Endothelial cell of umbilical vein (primary cell): ENCODE data around the gene ZNF101.

Experiments used
- EZH2 ChIP-seq: IDR thresholded peaks from 2 replicates; pipeline ENCODE4 v1.6.1; 2012; ENCODE audit warnings: borderline replicate concordance, low read depth, mild to moderate bottlenecking, moderate library complexity, low read length, inconsistent platforms; ENCODE audit not compliant: severe bottlenecking
- FOS ChIP-seq: IDR thresholded peaks from 2 replicates; pipeline ENCODE4 v1.6.1; 2011; ENCODE audit warnings: mild to moderate bottlenecking, low read length, moderate library complexity, borderline replicate concordance; ENCODE audit not compliant: insufficient read depth
- JUN ChIP-seq: IDR thresholded peaks from 2 replicates; pipeline ENCODE4 v1.6.1; 2011; ENCODE audit warnings: borderline replicate concordance, low read depth; ENCODE audit not compliant: insufficient read length, insufficient read depth
- MAX ChIP-seq: IDR thresholded peaks from 2 replicates; pipeline ENCODE4 v1.6.1; 2011; ENCODE audit not compliant: insufficient read depth, insufficient read length
- POLR2A ChIP-seq: IDR thresholded peaks from 2 replicates; pipeline ENCODE4 v1.6.1; 2012; ENCODE audit warnings: low read depth, mild to moderate bottlenecking, control low read depth, low read length
- POLR2AphosphoS5 ChIP-seq: IDR thresholded peaks from 2 replicates; pipeline ENCODE4 v1.6.1; 2012; ENCODE audit warnings: low read depth, mild to moderate bottlenecking, control low read depth, low read length, moderate library complexity; ENCODE audit not compliant: insufficient read depth
- TF ChIP-seq, protein P1 (sequence below), 2 donors: IDR thresholded peaks; 1 replicate in 1 of 2; 2 replicates in 1 of 2; pipeline ENCODE4 v1.5.1; 2011; ENCODE audit warnings: low read length in 2 of 2, mild to moderate bottlenecking in 2 of 2, moderate library complexity in 2 of 2, control low read depth in 1 of 2, inconsistent platforms in 1 of 2, low read depth in 1 of 2; ENCODE audit not compliant: insufficient read depth in 1 of 2; ENCODE audit errors: extremely low read depth in 1 of 2

DNA sequence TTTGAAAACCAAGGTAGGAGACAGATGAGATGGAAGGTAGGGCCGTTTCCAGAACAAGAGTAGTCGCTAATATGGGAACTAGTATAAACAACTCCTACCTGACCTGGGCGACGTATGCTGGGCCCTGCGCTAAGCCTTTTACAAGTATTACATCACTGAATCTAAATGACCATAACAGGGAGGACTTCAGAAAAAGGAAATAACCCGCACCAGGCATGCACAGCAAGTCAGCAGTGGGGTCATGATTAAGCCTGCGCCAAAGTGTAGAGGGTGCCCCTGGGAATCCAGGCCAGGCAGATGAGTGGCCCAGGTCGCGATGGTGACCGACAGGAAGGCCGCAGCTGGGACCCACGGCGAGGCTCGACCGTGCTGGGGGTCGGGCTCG, 5.8 kb upstream of the ZNF101 start:
- TF ChIP-seq, protein P1, sequence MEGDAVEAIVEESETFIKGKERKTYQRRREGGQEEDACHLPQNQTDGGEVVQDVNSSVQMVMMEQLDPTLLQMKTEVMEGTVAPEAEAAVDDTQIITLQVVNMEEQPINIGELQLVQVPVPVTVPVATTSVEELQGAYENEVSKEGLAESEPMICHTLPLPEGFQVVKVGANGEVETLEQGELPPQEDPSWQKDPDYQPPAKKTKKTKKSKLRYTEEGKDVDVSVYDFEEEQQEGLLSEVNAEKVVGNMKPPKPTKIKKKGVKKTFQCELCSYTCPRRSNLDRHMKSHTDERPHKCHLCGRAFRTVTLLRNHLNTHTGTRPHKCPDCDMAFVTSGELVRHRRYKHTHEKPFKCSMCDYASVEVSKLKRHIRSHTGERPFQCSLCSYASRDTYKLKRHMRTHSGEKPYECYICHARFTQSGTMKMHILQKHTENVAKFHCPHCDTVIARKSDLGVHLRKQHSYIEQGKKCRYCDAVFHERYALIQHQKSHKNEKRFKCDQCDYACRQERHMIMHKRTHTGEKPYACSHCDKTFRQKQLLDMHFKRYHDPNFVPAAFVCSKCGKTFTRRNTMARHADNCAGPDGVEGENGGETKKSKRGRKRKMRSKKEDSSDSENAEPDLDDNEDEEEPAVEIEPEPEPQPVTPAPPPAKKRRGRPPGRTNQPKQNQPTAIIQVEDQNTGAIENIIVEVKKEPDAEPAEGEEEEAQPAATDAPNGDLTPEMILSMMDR (IDR thresholded peaks at IDR 0.05; ENCODE audit: extremely low read depth in 1 of 2, insufficient read depth in 1 of 2, low read depth in 1 of 2, low read length in 2 of 2), result no peak
- no peak for TF ChIP-seq POLR2A
- TF ChIP-seq POLR2AphosphoS5, result no peak
- no peak for TF ChIP-seq EZH2
- no peak for TF ChIP-seq JUN
- TF ChIP-seq MAX, result no peak
- TF ChIP-seq FOS, result no peak
